Activated CD8-positive, alpha-beta T cell treated with anti-CD3 and anti-CD28 coated beads for 36 hours (primary cell): ENCODE measurements around the gene SLC9A2. TPM values are rescaled to one million over a fixed set of nuclear protein-coding genes. Genes with fewer than 3 reads are reported as not detected.

Source experiments
- ATAC-seq: fragments of 200-7000 bp; cut with Tn5 transposase; one replicate; pipeline ENCODE4 v1.10.0; 2021; ENCODE audit warnings: mild to moderate bottlenecking, moderate library complexity
- CTCF ChIA-PET: fragments of 350-600 bp; sonication (Branson Sonifier 250); formaldehyde crosslinking; loops from one replicate; lab custom pipeline; 2021; ENCODE audit warnings: antibody characterized with exemption; lab: Charles Lee
- POLR2A ChIA-PET: fragments of 350-600 bp; sonication (Branson Sonifier 250); formaldehyde crosslinking; loops from one replicate; lab custom pipeline; 2021; ENCODE audit warnings: antibody characterized with exemption; lab: Charles Lee
- DNase-seq: peaks from one replicate; pipeline ENCODE4 v3.0.0-alpha.2; 2020
- H3K27ac Mint-ChIP-seq: one replicate; pipeline ENCODE4 v1.8.0; 2021; ENCODE audit warnings: mild to moderate bottlenecking, mixed read lengths
- H3K27me3 Mint-ChIP-seq: one replicate; pipeline ENCODE4 v1.8.0; 2021; ENCODE audit warnings: mixed read lengths
- H3K36me3 Mint-ChIP-seq: one replicate; pipeline ENCODE4 v1.8.0; 2021; ENCODE audit warnings: low read depth, mixed read lengths
- H3K4me1 Mint-ChIP-seq: one replicate; pipeline ENCODE4 v1.8.0; 2021; ENCODE audit warnings: low read depth, mixed read lengths
- H3K4me3 Mint-ChIP-seq: one replicate; pipeline ENCODE4 v1.8.0; 2021; ENCODE audit warnings: mild to moderate bottlenecking, moderate library complexity, mixed read lengths
- H3K9me3 Mint-ChIP-seq: one replicate; pipeline ENCODE4 v1.8.0; 2021; ENCODE audit warnings: mixed read lengths
- intact Hi-C: fragments of 100-400 bp; cut with micrococcal nuclease; formaldehyde crosslinking; loops from one replicate; pipeline ENCODE4 v1.10.0; 2022
- total RNA-seq, 2 experiments: library from RNA; stranded (reverse); gene quantifications; one replicate each; pipeline ENCODE4 v1.2.3, GENCODE V29; 2021
- TF ChIP-seq, protein P1 (sequence below): fragments of 200-600 bp; IDR thresholded peaks from one replicate; pipeline ENCODE4 v1.8.0; 2022; ENCODE audit warnings: antibody characterized with exemption, mild to moderate bottlenecking

Gene SLC9A2
- total RNA-seq, 2 experiments from 2014 or later: 0.05 to 0.18 TPM

DNA sequence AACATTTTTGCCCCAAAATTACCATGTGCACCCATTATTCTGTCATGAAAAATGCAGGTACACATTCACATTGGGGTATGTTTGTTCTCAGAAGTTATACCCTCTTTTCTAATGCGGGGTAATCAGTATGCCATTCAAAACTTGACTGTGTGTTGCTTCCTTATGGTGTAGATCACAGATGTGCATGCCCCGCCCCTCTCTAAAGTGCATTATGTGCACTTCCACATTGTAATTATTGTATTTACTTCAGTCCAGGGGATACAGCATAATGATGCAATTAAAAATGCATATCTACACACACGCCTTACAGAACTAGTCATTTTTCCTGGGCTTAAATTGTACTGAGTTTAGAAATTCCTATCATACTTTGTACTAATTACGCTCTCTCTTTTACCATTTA lies 48.8 kb downstream of the SLC9A2 start:
- POLR2A ChIA-PET: no interaction called here
- CTCF ChIA-PET: no interaction called here
- DNase-seq (no peak), ATAC-seq (no peak)
- peaks cover 1% of the 10 kb centered on the region for H3K36me3 Mint-ChIP-seq
- peaks cover 18% of the 10 kb centered on the region for H3K4me1 Mint-ChIP-seq
- no peaks in the 10 kb centered on the region for H3K27me3 Mint-ChIP-seq
- no peak overlapping the region for H3K27ac Mint-ChIP-seq
- no peaks in the 10 kb centered on the region for H3K9me3 Mint-ChIP-seq
- H3K4me3 Mint-ChIP-seq: no peak overlapping the region
- intact Hi-C loops: no loop called here
- TF ChIP-seq, protein P1, sequence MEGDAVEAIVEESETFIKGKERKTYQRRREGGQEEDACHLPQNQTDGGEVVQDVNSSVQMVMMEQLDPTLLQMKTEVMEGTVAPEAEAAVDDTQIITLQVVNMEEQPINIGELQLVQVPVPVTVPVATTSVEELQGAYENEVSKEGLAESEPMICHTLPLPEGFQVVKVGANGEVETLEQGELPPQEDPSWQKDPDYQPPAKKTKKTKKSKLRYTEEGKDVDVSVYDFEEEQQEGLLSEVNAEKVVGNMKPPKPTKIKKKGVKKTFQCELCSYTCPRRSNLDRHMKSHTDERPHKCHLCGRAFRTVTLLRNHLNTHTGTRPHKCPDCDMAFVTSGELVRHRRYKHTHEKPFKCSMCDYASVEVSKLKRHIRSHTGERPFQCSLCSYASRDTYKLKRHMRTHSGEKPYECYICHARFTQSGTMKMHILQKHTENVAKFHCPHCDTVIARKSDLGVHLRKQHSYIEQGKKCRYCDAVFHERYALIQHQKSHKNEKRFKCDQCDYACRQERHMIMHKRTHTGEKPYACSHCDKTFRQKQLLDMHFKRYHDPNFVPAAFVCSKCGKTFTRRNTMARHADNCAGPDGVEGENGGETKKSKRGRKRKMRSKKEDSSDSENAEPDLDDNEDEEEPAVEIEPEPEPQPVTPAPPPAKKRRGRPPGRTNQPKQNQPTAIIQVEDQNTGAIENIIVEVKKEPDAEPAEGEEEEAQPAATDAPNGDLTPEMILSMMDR: no peak

DNA sequence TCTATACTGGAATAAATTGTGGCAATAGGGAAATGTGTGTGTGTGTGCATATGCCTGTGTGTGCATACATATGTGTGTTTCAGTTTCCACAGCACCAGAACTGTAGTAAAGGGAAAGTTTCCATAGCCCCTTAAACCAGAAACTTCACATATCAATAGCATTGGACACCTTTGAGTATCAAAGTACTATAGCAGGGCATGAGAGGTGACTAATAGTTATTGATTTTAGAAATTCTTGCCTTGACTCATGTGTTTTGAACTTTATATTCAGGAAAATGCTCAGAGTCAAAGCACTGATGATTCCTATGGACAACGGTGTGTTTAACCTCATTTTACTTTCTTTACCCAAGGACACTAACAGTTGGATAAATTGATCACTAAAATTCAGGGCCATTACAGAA lies 50.0 kb downstream of the SLC9A2 start:
- intact Hi-C loops: no loop called here
- no peak for ATAC-seq

DNA sequence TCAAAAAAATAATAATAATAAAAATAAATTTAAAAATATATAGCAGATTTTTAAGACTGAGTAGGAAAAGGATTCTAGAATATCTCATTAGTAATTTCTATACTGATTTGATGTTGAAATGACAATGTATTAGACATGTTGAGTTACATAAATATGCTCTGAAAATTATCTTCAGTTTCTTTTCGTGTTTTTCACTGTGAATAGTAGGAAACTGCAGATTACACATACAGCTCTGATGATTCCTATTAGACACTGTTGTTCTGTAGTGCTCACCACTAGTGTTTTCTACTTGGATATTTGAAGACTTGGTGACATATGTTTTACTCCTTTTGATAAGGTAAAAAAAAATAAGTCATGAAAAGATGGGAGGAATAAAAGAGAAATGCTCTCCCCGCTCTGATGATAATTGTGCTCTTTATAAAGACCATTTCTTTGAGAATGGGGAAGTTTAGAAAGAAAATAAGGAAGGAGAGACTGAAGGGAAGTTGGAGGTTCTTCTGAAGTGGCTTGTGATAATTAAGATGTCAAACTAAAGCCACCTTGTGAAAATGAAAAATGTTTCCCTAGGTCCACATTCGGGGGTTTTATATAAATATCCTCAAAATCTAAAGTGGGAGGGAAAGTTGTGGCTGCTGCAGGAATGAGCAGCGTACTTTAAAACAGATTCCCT lies 52.9 kb downstream of the SLC9A2 start:
- Mint-ChIP-seq H3K9me3 (no peaks in the 10 kb centered on the region), H3K4me3 (no peak overlapping the region), H3K27me3 (peaks cover 5% of the 10 kb centered on the region), H3K4me1 (peaks cover 5% of the 10 kb centered on the region), H3K27ac (no peak overlapping the region), H3K36me3 (no peaks in the 10 kb centered on the region)
- ChIA-PET POLR2A (no interaction called here), CTCF (no interaction called here)
- no peak for ATAC-seq
- no peak for DNase-seq
- TF ChIP-seq, protein P1: no peak
- intact Hi-C loops: no loop called here

More for the DNA sequence above, 50.0 kb downstream of the SLC9A2 start:
- CTCF ChIA-PET: no interaction called here
- peaks cover under 1% of the 10 kb centered on the region for H3K36me3 Mint-ChIP-seq
- DNase-seq: no peak
- TF ChIP-seq, protein P1: no peak
- peaks cover 2% of the 10 kb centered on the region for H3K27me3 Mint-ChIP-seq
- POLR2A ChIA-PET: no interaction called here
- no peak overlapping the region for H3K27ac Mint-ChIP-seq
- H3K9me3 Mint-ChIP-seq: no peaks in the 10 kb centered on the region
- peaks cover 12% of the 10 kb centered on the region for H3K4me1 Mint-ChIP-seq
- no peak overlapping the region for H3K4me3 Mint-ChIP-seq

DNA sequence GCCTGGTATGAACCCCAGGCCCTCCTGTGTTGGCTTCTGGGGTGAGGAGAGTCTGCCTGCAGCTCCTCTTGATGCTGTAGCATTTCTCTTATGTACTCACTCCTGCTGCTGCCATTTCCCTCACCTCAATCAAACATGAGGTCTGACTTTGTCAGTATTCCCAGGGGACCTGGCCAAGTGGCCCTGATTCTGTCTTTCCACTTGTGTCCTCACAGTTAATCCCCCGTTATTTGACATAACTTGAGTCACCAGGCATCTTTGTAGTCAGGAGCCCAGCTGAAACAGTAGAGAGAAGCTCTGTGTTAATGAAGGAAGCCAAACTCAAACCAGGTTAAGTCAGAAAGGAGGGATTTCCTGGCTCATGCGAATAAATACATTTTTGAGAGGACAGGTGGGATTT lies 55.0 kb downstream of the SLC9A2 start:
- ATAC-seq: no peak
- H3K36me3 Mint-ChIP-seq: no peaks in the 10 kb centered on the region
- intact Hi-C loops: no loop called here
- peaks cover 5% of the 10 kb centered on the region for H3K27me3 Mint-ChIP-seq
- DNase-seq: no peak
- no peak overlapping the region for H3K27ac Mint-ChIP-seq
- TF ChIP-seq, protein P1: no peak
- CTCF ChIA-PET: no interaction called here
- POLR2A ChIA-PET: no interaction called here
- H3K4me3 Mint-ChIP-seq: no peak overlapping the region
- H3K4me1 Mint-ChIP-seq: peaks cover 4% of the 10 kb centered on the region
- H3K9me3 Mint-ChIP-seq: no peaks in the 10 kb centered on the region

DNA sequence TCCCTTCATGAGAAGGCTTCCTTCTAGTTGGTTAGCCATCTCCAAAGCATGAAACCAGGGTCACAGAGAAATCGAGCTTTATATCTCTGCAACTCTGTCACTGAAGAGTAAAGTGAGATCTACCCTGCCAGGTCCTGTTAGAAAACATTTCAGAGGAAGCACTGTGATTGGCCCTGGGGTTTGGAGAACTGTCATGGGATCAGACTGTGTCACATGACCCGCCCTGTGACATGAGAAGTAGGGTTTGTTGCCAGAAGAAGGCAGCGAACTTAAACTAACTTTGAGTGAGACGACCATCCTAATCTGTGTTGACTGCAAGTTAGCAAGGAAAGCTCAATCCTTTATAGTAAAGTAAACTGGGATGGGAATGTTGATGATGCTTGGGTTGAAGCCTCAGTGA lies 55.5 kb downstream of the SLC9A2 start:
- Mint-ChIP-seq H3K27me3 (peaks cover 5% of the 10 kb centered on the region), H3K27ac (no peak overlapping the region), H3K9me3 (no peaks in the 10 kb centered on the region), H3K4me1 (no peaks in the 10 kb centered on the region), H3K36me3 (no peaks in the 10 kb centered on the region), H3K4me3 (no peak overlapping the region)
- intact Hi-C loops: no loop called here
- CTCF ChIA-PET: no interaction called here
- POLR2A ChIA-PET: interaction anchor here (1.4 kb wide), 1 partner anchor 15 kb away, joined by 3 read pairs; no protein-coding TSS in a partner anchor
- DNase-seq (no peak), ATAC-seq (no peak)
- TF ChIP-seq, protein P1: no peak
